ENCODE measurements around the gene ADGRD1. TPM values are rescaled to one million over a fixed set of nuclear protein-coding genes. Genes with fewer than 3 reads are reported as not detected.

ADGRD1 gene
- total RNA-seq, 2 experiments from 2014 or later: 0.05 TPM; not detected in 1

- H3K9me3 Mint-ChIP-seq: no peaks in the 10 kb centered on the region
- POLR2A ChIA-PET: no interaction called here
Observed at GRCh38 chr12:131012279-131013069, 58.8 kb downstream of the ADGRD1 start.

GRCh38 chr12:131013118-131013517 is 59.4 kb downstream of the ADGRD1 start:
- no peak overlapping the region for H3K4me3 Mint-ChIP-seq
- no peak overlapping the region for H3K27ac Mint-ChIP-seq
- CTCF ChIA-PET: interaction anchor here (0.6 kb wide), 1 partner anchor 110 kb away, joined by 4 read pairs; no protein-coding TSS in a partner anchor
- no peaks in the 10 kb centered on the region for H3K4me1 Mint-ChIP-seq
- no peaks in the 10 kb centered on the region for H3K27me3 Mint-ChIP-seq
- H3K36me3 Mint-ChIP-seq (ENCODE audit: low read depth): no peaks in the 10 kb centered on the region
- no peaks in the 10 kb centered on the region for H3K9me3 Mint-ChIP-seq
- POLR2A ChIA-PET: no interaction called here
- DNase-seq: no peak

More at GRCh38 chr12:131012279-131013069, 58.8 kb downstream of the ADGRD1 start:
- H3K27me3 Mint-ChIP-seq: no peaks in the 10 kb centered on the region
- no peak overlapping the region for H3K27ac Mint-ChIP-seq
- no peaks in the 10 kb centered on the region for H3K36me3 Mint-ChIP-seq (ENCODE audit: low read depth)
- CTCF ChIA-PET: interaction anchor here (0.6 kb wide), 2 partner anchors 111 to 116 kb away, joined by 3 to 4 read pairs; no protein-coding TSS in a partner anchor
- H3K4me1 Mint-ChIP-seq: no peaks in the 10 kb centered on the region
- H3K4me3 Mint-ChIP-seq: no peak overlapping the region
- no peak for DNase-seq

DNA sequence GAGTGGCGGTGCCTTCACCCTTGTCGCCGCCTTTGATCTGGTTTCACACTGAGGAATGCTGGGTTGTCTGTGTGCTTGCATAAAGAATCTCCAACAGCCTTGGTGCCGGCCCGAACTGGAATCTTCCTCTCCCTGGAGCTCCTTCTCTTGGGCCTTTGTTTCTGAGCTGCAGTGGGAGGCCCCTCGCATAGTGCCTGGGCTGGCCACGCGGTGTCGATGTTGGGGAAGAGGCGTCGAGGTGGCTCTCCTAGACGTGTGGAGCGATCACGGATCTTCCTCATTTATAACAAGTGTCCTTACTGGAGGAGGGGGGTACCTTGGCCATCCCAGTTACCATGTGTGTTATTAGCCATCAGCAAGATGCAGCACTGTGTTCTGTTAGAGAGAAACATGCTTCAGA is 60.6 kb downstream of the ADGRD1 start:
- DNase-seq: no peak
- Mint-ChIP-seq H3K9me3 (no peaks in the 10 kb centered on the region), H3K4me1 (no peaks in the 10 kb centered on the region), H3K4me3 (no peak overlapping the region), H3K27me3 (no peaks in the 10 kb centered on the region), H3K36me3 (ENCODE audit: low read depth) (no peaks in the 10 kb centered on the region), H3K27ac (no peak overlapping the region)
- POLR2A ChIA-PET: no interaction called here
- CTCF ChIA-PET: no interaction called here

DNA sequence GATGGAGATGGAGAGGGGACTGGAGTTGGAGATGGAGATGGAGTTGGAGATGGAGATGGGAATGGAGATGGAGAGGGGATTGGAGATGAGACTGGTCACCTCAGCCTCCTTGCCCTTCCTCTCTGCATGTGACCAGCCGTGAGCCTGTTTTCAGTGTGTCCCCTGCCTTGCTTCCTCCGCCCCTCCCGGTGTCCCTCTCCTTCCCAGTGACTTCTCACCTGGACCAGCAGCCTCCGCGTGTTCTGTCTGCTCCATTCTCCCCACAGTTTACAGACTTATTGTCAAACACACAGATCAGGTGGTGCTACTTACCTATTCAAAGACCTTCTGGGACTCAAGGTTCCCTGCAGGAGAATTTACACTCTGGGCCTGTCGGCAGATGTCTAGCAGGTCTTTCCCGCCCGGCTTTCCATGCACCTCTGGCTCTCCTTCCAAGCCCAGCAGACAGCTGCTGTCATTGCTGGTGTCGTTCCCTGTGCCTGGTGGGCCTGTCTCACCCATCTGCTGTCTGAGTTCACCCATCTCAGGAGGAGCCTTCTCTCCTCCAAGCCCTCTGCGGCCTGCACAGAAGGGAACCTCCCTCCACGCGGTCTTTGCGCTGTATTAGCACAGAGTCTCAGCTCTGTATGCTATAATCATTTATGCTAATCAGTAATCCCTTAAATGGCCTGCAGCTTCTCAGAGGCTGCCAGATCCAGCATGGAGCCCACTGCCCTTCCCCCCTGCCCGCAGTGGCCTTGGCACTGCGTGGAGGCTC is 62.1 kb downstream of the ADGRD1 start:
- H3K4me3 Mint-ChIP-seq: no peak overlapping the region
- no peak overlapping the region for H3K27ac Mint-ChIP-seq
- CTCF ChIA-PET: interaction anchor here (0.6 kb wide), 1 partner anchor 247 kb away, joined by 3 read pairs; no protein-coding TSS in a partner anchor

DNA sequence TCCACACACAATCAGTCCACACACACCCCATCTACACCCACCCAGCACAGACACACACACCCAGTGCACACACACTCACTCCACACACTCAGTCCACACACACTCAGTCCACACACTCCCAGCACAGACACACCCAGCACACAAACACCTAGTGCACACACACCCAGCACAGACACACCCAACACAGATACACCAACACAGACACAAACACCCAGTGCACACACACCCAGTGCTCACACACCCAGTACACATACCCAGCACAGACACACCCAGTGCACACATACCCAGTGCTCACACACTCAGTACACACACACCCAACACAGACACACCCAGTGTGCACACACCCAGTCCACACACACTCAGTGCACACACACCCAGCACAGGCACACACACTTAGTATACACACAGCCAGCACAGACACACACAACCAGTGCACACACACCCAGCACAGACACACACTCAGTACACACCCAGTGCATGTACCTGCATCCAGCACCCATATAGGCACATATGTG is 63.8 kb downstream of the ADGRD1 start:
- POLR2A ChIA-PET: no interaction called here
- Mint-ChIP-seq H3K4me3 (no peak overlapping the region), H3K9me3 (no peaks in the 10 kb centered on the region), H3K27ac (no peak overlapping the region), H3K27me3 (no peaks in the 10 kb centered on the region), H3K36me3 (ENCODE audit: low read depth) (no peaks in the 10 kb centered on the region), H3K4me1 (no peaks in the 10 kb centered on the region)
- CTCF ChIA-PET: no interaction called here
- no peak for DNase-seq

More for the DNA sequence above, 62.1 kb downstream of the ADGRD1 start:
- no peaks in the 10 kb centered on the region for H3K27me3 Mint-ChIP-seq
- POLR2A ChIA-PET: no interaction called here
- no peaks in the 10 kb centered on the region for H3K36me3 Mint-ChIP-seq (ENCODE audit: low read depth)
- no peak for DNase-seq
- no peaks in the 10 kb centered on the region for H3K9me3 Mint-ChIP-seq
- no peaks in the 10 kb centered on the region for H3K4me1 Mint-ChIP-seq

DNA sequence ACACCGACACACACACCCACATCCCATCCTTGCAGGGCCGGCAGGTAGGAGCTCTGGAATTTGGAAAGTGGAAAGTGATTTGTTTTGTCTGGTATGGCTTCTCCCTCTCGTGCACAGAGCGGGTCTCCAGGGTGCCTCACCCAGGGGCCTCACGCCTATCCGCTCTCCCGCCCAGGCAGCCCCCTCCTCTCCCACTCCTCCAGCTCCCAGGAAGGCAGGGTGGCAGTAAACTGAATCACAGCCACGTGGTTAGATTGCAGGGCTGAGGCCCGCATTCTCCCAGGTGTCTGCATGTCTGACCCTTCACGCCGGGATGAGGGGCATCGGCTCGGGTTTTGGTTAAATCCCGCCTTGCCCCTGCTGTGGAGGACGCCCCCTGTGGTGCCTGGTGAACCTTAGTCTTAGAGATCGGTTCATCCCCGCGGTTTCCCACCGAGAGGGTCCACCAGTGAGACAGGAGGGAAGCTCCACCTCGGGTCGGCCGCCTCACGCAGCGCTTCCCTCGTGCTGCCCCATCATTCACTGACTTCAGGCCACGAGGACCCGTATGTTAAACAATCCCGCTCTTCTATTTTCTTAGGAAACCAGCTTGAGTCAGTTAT is 64.4 kb downstream of the ADGRD1 start:
- no peak overlapping the region for H3K4me3 Mint-ChIP-seq
- no peaks in the 10 kb centered on the region for H3K9me3 Mint-ChIP-seq
- no peak for DNase-seq
- no peaks in the 10 kb centered on the region for H3K36me3 Mint-ChIP-seq (ENCODE audit: low read depth)
- no peaks in the 10 kb centered on the region for H3K4me1 Mint-ChIP-seq
- CTCF ChIA-PET: no interaction called here
- no peak overlapping the region for H3K27ac Mint-ChIP-seq
- no peaks in the 10 kb centered on the region for H3K27me3 Mint-ChIP-seq
- POLR2A ChIA-PET: no interaction called here

DNA sequence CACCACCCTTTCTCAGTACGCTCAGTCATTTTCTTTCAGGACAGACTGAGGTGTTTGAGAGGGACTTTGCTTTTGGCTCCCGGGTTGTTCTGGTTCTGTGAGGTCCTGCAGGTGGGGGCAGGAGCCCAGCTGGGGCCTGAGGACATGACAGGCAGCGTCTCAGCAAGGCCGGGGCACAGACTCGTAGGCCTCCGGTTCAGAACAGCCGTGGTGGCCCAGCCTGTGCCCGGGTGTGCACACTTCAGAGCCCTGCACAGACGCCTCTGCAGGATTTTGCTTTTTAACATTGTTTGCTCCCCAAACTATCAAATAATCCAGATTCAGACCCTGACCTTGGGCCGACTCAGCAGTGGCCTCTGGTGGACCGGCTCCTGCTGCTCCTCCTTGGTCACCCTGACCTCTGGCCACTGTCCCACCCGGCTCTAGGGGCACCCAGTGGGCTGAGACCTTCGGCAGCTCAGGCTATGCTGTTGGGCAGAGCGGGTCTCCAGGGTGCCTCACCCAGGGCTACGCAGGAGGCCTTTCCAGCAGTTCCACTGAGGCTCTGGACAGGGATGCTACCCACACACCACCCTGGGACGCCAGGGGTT is 65.2 kb downstream of the ADGRD1 start:
- H3K36me3 Mint-ChIP-seq (ENCODE audit: low read depth): no peaks in the 10 kb centered on the region
- ChIA-PET POLR2A (no interaction called here), CTCF (no interaction called here)
- no peaks in the 10 kb centered on the region for H3K4me1 Mint-ChIP-seq
- H3K4me3 Mint-ChIP-seq: no peak overlapping the region
- no peaks in the 10 kb centered on the region for H3K9me3 Mint-ChIP-seq
- no peaks in the 10 kb centered on the region for H3K27me3 Mint-ChIP-seq
- H3K27ac Mint-ChIP-seq: no peak overlapping the region
- no peak for DNase-seq

DNA sequence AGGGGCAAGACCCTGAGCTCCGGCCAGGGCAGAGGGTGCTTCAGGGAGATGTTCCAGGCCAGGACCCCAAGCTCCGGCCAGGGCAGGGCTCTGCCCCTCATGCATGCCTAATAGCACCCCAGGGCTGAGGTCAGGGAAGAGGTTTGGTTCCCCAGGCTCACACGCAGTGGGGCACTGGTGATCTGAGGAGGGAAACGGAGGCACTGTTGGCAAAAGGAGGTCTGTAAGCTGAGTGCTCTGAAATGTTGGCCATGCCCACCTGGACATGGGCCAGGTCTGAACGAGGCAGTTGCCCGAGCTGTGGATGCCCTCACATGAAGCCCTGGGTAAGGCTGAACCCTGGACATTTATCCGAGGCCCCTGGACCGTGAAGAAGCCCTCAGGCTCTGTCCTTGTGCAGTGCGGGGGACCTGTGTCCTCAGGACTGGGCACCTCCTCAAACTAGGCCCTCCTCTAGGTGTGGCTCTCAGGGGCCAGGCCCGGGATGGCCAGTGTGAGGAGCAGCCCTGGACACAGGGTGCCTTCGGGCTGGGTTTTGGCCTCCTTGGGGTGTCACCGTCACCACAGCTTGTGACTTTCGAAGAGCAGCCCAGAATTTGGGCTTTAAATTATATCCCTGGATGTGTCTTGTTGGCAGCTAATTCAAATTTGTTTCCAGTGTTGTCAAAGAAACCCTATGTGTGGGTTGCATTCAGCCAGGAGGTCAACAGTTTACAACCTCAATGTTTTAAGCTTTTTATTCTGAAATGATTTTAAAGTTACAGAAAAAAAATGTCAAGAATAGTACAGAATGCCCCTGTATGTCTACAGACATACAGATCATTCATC is 66.8 kb downstream of the ADGRD1 start:
- no peak overlapping the region for H3K27ac Mint-ChIP-seq
- ChIA-PET POLR2A (no interaction called here), CTCF (interaction anchor here (0.7 to 0.8 kb wide), 2 partner anchors 14 to 29 kb away, joined by 3 read pairs; no protein-coding TSS in a partner anchor)
- DNase-seq: no peak
- no peaks in the 10 kb centered on the region for H3K36me3 Mint-ChIP-seq (ENCODE audit: low read depth)
- no peaks in the 10 kb centered on the region for H3K27me3 Mint-ChIP-seq
- no peak overlapping the region for H3K4me3 Mint-ChIP-seq
- H3K4me1 Mint-ChIP-seq: no peaks in the 10 kb centered on the region
- H3K9me3 Mint-ChIP-seq: no peaks in the 10 kb centered on the region

- ChIA-PET CTCF (no interaction called here), POLR2A (no interaction called here)
- no peak for DNase-seq
- Mint-ChIP-seq H3K36me3 (ENCODE audit: low read depth) (no peaks in the 10 kb centered on the region), H3K27ac (no peak overlapping the region), H3K4me3 (no peak overlapping the region), H3K4me1 (no peaks in the 10 kb centered on the region), H3K27me3 (no peaks in the 10 kb centered on the region), H3K9me3 (no peaks in the 10 kb centered on the region)
Observed at GRCh38 chr12:131021154-131021541, 67.4 kb downstream of the ADGRD1 start.

GRCh38 chr12:131024026-131024425 is 70.3 kb downstream of the ADGRD1 start:
- CTCF ChIA-PET: no interaction called here
- no peak overlapping the region for H3K27ac Mint-ChIP-seq
- H3K4me1 Mint-ChIP-seq: no peaks in the 10 kb centered on the region
- H3K27me3 Mint-ChIP-seq: no peaks in the 10 kb centered on the region
- H3K36me3 Mint-ChIP-seq (ENCODE audit: low read depth): no peaks in the 10 kb centered on the region
- no peaks in the 10 kb centered on the region for H3K9me3 Mint-ChIP-seq
- DNase-seq: no peak
- no peak overlapping the region for H3K4me3 Mint-ChIP-seq
- POLR2A ChIA-PET: no interaction called here

- CTCF ChIA-PET: no interaction called here
- no peaks in the 10 kb centered on the region for H3K27me3 Mint-ChIP-seq
- POLR2A ChIA-PET: no interaction called here
- no peaks in the 10 kb centered on the region for H3K9me3 Mint-ChIP-seq
- no peak overlapping the region for H3K27ac Mint-ChIP-seq
- no peaks in the 10 kb centered on the region for H3K36me3 Mint-ChIP-seq (ENCODE audit: low read depth)
- H3K4me3 Mint-ChIP-seq: no peak overlapping the region
- H3K4me1 Mint-ChIP-seq: no peaks in the 10 kb centered on the region
- DNase-seq: no peak
Observed at GRCh38 chr12:131024721-131025120, 71.0 kb downstream of the ADGRD1 start.

DNA sequence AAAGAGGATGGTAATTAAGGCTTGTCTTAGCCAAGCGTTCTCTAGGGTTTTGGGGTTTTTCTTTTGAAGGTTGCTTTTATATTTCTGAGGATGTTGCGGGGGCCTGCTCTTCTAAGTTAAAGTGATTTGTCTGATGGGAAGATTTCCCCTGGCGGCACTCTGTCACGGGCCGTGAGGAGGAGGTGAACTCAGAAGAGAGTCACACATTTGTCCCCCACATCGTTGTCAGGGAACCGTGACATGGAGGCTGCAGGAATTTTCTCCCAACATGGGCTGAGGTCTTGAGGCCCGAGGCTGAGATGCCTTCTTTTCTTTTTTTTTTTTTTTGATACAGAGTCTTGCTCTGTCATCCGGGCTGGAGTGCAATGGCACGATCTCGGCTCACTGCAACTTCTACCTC is 71.5 kb downstream of the ADGRD1 start:
- ChIA-PET CTCF (no interaction called here), POLR2A (no interaction called here)
- Mint-ChIP-seq H3K4me1 (no peaks in the 10 kb centered on the region), H3K27me3 (no peaks in the 10 kb centered on the region), H3K9me3 (no peaks in the 10 kb centered on the region), H3K27ac (no peak overlapping the region), H3K36me3 (ENCODE audit: low read depth) (no peaks in the 10 kb centered on the region), H3K4me3 (no peak overlapping the region)
- no peak for DNase-seq

Data from activated CD4-positive, alpha-beta T cell treated with anti-CD3 and anti-CD28 coated beads, Interleukin-2, amount 10 ng/mL, durations not matched to agents 7 days and 5 days (primary cell).